Effector CD8-positive, alpha-beta T cell (primary cell): Measurements from ENCODE around the gene RTBDN.

Experiments
- DNase-seq: peaks from one replicate; lab custom pipeline; 2025; lab: John Stamatoyannopoulos, UW

RTBDN gene

GRCh38 chr19:12782424-12783290 is 51.7 kb downstream of the RTBDN start:
- DNase-seq, result peak; percentile 95

GRCh38 chr19:12782174-12782423 is 52.3 kb downstream of the RTBDN start:
- no peak for DNase-seq

- DNase-seq, result no peak
Measured at GRCh38 chr19:12779162-12779993, 55.0 kb downstream of the RTBDN start.

- no peak for DNase-seq
Measured at GRCh38 chr19:12778905-12779161, 55.5 kb downstream of the RTBDN start.

GRCh38 chr19:12778017-12778904 is 56.1 kb downstream of the RTBDN start:
- peak; percentile 31 for DNase-seq

- DNase-seq, result peak; percentile 71
Measured at GRCh38 chr19:12777217-12778016, 57.0 kb downstream of the RTBDN start.
